RWPE2 (cell line): ENCODE measurements around the gene NCOA3.

Experiments
- ATAC-seq: fragments of 200-7000 bp; cut with Tn5 transposase; 3 replicates; pipeline ENCODE4 v1.9.1; 2021; ENCODE audit warnings: low read depth
- DNase-seq: peaks from one replicate; pipeline ENCODE4 v3.0.0-alpha.2; 2020; ENCODE audit warnings: low spot score
- H3K27ac ChIP-seq: fragments of 450-650 bp; 2 replicates; pipeline ENCODE4 v1.5.1; 2017; ENCODE audit warnings: mild to moderate bottlenecking; ENCODE audit not compliant: poor library complexity, severe bottlenecking
- H3K27me3 ChIP-seq: fragments of 250-450 bp; sonication (Bioruptor Pico); 2 replicates; pipeline ENCODE4 v1.5.1; 2021; ENCODE audit warnings: mild to moderate bottlenecking, moderate library complexity; ENCODE audit not compliant: insufficient read depth, poor library complexity, severe bottlenecking
- H3K36me3 ChIP-seq: fragments of 250-450 bp; sonication (Bioruptor Pico); 2 replicates; pipeline ENCODE4 v1.5.1; 2020; ENCODE audit warnings: low read depth, mild to moderate bottlenecking, moderate library complexity
- H3K4me1 ChIP-seq: fragments of 250-450 bp; sonication (Bioruptor Pico); 2 replicates; pipeline ENCODE4 v1.5.1; 2021; ENCODE audit warnings: mild to moderate bottlenecking, moderate library complexity; ENCODE audit not compliant: insufficient read depth, poor library complexity, severe bottlenecking
- H3K4me3 ChIP-seq: fragments of 250-450 bp; sonication (Bioruptor Pico); 2 replicates; pipeline ENCODE4 v1.5.1; 2021; ENCODE audit warnings: mild to moderate bottlenecking, moderate library complexity; ENCODE audit not compliant: severe bottlenecking
- H3K9me3 ChIP-seq: fragments of 250-450 bp; sonication (Bioruptor Pico); 2 replicates; pipeline ENCODE4 v1.5.1; 2021; ENCODE audit warnings: mild to moderate bottlenecking, moderate library complexity; ENCODE audit not compliant: severe bottlenecking
- CTCF ChIP-seq: fragments of 450-650 bp; IDR thresholded peaks from one replicate; pipeline ENCODE4 v1.5.1; 2017; ENCODE audit warnings: mild to moderate bottlenecking, moderate library complexity; ENCODE audit not compliant: poor library complexity, severe bottlenecking

The NCOA3 gene

GRCh38 chr20:47534405-47534804 lies 32.7 kb downstream of the NCOA3 start:
- TF ChIP-seq CTCF: no peak
- H3K9me3 ChIP-seq: no peaks in the 10 kb centered on the region
- no peak for ATAC-seq
- no peaks in the 10 kb centered on the region for H3K27me3 ChIP-seq
- no peak overlapping the region for H3K4me3 ChIP-seq
- no peaks in the 10 kb centered on the region for H3K4me1 ChIP-seq
- no peak overlapping the region for H3K27ac ChIP-seq
- no peak for DNase-seq
- peaks cover 23% of the 10 kb centered on the region for H3K36me3 ChIP-seq

GRCh38 chr20:47535088-47535487 lies 33.4 kb downstream of the NCOA3 start:
- ATAC-seq (0 out of 3 replicates have a peak, but pooled peaks have one; percentile 20), DNase-seq (no peak)
- TF ChIP-seq CTCF: peak; percentile 23
- no peaks in the 10 kb centered on the region for H3K9me3 ChIP-seq
- no peaks in the 10 kb centered on the region for H3K4me1 ChIP-seq
- H3K27ac ChIP-seq: no peak overlapping the region
- H3K4me3 ChIP-seq: no peak overlapping the region
- H3K36me3 ChIP-seq: peaks cover 19% of the 10 kb centered on the region
- H3K27me3 ChIP-seq: no peaks in the 10 kb centered on the region

- DNase-seq (no peak), ATAC-seq (no peak)
- Histone ChIP-seq H3K4me1 (peaks cover 6% of the 10 kb centered on the region), H3K36me3 (peaks cover 13% of the 10 kb centered on the region), H3K27me3 (no peaks in the 10 kb centered on the region), H3K27ac (no peak overlapping the region), H3K4me3 (no peak overlapping the region), H3K9me3 (no peaks in the 10 kb centered on the region)
- no peak for TF ChIP-seq CTCF
These were observed 34.3 kb downstream of the NCOA3 start for GRCh38 chr20:47535994-47536393.

DNA sequence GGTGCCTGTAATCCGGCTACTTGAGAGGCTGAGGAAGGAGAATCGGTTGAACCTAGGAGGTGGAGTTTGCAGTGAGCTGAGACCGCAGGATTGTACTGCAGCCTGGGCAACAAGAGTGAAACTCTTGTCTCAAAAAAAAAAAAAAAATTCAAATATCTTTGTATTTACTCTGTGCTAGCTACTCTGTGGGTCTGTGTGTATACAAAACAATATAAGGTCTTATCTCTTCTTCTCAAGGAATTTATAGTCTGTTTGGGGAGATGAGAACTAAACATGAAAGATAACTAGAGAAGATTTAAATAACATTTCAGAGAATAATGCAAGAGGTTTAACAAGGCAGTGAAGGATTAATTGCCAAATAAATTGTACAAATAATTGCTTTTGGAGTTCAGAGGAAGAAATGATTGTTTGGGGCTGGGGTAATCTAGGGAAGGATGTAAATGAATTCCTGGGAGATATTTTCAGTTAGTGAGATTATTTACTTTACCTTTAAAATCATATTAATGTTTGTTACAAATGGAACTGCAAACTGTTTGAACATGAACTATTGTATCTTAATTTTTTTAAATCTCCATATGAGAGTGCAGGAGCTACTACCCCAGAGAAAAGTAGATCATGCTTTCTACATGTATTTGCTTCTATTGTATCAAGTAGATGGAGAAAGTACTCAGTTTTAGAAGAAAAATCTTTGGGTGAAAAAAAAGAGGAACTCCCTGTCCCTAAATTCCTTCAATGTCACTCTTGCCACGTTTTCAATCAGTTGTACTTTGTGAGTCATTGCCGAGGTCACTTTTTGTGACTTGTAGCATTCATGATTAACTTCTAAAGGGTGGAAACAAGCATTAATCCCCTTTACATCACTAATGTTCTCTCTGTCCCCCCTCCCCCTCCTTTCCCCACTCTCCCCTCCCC lies 39.0 kb downstream of the NCOA3 start:
- no peak for ATAC-seq
- no peak for TF ChIP-seq CTCF
- H3K27ac ChIP-seq: no peak overlapping the region
- peaks cover 24% of the 10 kb centered on the region for H3K4me1 ChIP-seq
- no peak for DNase-seq
- no peaks in the 10 kb centered on the region for H3K9me3 ChIP-seq
- H3K27me3 ChIP-seq: no peaks in the 10 kb centered on the region
- no peak overlapping the region for H3K4me3 ChIP-seq
- H3K36me3 ChIP-seq: peaks cover 4% of the 10 kb centered on the region; the same call in 1 of the 2 replicates
